Pericardium fibroblast (primary cell): ENCODE results near the gene LLPH. TPM values are rescaled to one million over a fixed set of nuclear protein-coding genes. Genes with fewer than 3 reads are reported as not detected.

Experiments
- total RNA-seq: library from RNA; depleted of rRNA; stranded (reverse); fragments of >200 nt; gene quantifications from 2 replicates; pipeline ENCODE4 v1.2.3, GENCODE V29; 2015

The LLPH gene
- 5.2 and 8.2 TPM in 2 replicates for total RNA-seq

DNA sequence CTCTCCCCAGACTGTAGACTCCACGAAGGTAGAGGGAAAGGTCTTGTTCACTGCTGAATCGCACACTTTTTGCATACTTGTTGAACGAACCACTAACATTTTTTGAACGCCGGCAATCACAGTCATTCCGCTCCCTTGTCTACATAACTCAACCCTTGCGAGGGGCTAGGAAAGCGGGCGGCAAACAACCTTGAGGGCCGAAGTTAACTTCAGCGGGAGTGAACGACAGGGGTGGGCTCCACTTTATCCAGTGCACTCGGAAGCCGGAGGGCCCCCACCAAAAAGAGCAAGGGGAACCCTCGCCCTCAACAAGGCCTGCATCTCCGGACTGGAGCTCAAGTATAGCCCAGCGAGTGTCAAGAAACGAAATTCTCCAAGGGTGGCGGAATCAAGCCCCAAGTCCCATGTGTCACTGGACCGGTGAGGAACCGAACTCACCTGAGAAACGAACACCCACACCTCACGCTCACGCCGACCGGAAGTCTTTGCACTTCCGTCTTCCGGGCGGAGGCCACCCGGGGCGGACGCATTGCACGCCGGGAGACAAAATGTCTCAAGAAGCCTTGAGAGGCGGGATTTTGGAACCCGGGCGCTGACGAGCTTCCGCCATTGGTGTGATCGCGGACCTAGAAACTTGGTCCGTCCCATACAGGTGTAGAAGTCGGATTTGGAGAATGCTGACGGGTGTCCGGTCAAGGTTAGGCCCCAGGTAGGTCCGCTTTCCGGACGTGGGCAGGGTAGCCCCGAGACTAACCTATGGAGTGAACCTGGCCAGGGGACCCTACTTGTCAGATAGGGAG lies at the start of gene LLPH:
LLPH (minus strand) TSS at position 484 of the 800 bp plus-strand sequence. CDS start 1,644 bp downstream, outside the sequence.

DNA sequence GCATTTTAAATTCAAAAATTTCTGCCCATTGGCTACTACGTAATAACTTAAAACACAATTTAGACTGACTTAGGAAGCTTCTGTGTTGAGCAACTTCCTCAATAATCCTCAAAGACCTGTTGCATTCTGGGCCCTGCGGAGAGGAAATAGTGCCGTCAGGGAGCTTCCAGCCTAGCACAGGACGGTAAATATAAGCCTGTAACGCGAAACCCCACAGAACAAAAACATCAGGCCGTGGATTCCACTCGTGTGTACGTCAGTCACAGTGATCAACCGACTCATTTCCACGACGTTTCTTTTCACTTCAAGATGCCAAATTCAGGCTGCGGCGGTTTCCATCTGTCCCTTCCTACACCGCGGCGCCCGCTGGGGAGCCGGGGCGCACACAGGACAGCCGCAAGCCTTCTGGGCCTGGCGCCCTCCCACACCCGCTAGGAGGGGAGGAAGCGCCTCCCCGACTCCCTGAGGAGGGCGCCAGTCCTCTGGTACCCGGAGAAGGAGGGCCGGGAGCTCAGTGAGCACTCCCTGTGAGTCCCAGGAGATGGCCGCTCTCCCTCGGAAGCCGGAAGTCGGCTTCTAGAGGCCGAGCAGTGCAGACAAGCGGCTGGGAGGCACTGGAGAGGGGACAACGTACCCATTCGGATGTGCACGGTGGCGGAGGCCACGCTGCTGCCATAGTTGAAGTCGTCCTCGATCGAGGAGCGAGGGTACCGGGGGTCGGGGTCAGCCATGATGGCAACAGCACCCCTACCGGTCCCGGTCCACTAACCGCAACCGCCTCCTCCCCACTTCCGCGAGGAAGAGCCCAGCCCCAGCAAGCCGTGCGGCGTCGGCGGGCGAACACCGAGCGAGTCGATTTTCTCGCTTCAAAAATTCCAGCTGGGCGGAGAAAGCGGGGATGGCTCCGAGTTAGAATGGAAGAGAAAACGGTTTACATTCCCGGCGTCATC lies 38.9 kb upstream of the LLPH start, which contains the start of gene TMBIM4:
TMBIM4 (minus strand) TSS at position 776 of the 950 bp plus-strand sequence; CDS start at position 731, 45 bp downstream.

Other genes with a start within 250 kb of the LLPH start
- gene TMBIM4, start 39.2 kb upstream of the LLPH start, total RNA-seq: 79.2 and 127 TPM in 2 replicates
- gene IRAK3, start 58.5 kb upstream of the LLPH start, total RNA-seq: 11.7 and 14.9 TPM in 2 replicates
- 0.82 and 2.7 TPM in 2 replicates for gene HELB, start 171.7 kb upstream of the LLPH start, total RNA-seq